AG09309 (cell line): ENCODE measurements around the gene HOXB5.

Experiments
- DNase-seq: peaks from one replicate; pipeline ENCODE4 v3.0.0-alpha.2; 2010; ENCODE audit warnings: low read depth
- H3K4me3 ChIP-seq: 2 replicates; pipeline ENCODE4 v1.5.1; 2011; ENCODE audit warnings: mild to moderate bottlenecking, low read depth, low read length, moderate library complexity; ENCODE audit not compliant: control insufficient read depth
- CTCF ChIP-seq: IDR thresholded peaks from 2 replicates; pipeline ENCODE4 v1.5.1; 2011; ENCODE audit warnings: mild to moderate bottlenecking, low read depth, low read length, inconsistent platforms; ENCODE audit not compliant: insufficient read depth, control insufficient read depth; ENCODE audit errors: missing control alignments

Gene HOXB5

DNA sequence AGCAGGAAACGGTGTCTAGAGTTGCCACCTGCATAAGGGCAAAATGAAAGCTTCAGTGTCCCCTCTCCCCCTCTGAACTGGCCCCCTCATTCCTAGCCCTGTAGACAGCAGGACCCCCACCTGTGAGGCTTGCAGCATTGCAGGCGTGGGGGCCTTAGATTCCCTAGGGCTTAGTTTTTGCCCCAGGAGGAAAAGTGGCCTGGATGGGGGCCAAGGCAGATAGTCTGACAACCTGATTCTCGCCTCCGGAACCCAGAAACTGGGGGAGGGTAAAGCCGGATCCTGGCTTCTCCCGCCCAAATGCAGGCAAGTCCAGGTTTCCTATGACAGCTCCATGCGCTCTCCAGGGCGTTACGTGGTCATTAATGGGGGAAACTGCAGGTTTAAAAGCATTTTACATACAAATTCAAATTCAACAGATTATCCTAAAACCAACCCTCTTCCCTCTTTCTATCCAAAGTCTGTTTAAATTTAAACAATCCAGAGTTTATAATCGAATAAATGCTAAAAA is 11.9 kb upstream of the HOXB5 start:
- no peak for TF ChIP-seq CTCF
- DNase-seq = no peak
- no peak overlapping the region for H3K4me3 ChIP-seq

- H3K4me3 ChIP-seq = no peak within 1 kb of the TSS
- no peak for DNase-seq
- TF ChIP-seq CTCF = no peak
Observed at GRCh38 chr17:48604770-48605329, 11.3 kb upstream of the HOXB5 start, which contains the start of gene HOXB6. HOXB6 (minus strand) TSS chr17:48604986; CDS start chr17:48598150, 6,836 bp downstream.

DNA sequence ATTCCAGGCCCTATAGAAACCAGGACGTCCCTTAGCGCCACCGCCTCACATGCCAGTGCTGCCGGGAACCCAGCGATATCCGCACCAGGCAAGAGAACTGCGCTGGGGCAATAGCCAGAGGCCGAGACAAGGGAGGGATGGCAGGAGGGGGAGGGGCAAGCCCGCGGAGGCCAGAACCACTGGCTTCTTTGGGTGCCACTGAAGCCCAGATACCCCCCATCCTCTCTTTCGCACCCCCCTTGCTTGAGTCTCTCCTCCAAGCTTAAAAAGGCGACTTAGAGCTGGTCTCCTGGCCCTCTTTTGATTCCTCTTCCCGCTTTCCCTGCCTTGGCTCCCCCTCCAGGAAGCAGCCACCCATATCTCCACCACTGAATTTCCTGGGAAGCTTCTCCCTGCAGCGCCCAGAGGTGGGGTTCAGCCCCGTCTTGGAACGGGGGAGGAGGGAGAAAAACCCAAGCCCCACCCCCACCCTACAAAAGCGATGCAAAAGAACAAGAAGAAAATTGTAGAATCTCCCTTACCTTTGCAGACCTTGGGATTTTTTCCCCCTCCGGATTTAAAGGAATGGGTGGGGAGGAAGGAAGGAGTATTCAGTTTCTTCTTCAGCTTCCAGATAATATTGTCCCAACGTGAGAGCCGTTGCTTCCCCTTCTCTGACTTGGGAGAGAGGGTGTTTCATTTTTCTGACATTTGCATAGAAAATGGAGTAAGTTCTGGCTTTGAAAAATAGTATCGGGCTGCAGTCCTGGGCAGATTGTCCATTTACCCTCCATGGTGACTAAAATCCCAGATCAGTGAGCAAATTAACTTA is 10.6 kb upstream of the HOXB5 start:
- no peak for TF ChIP-seq CTCF
- DNase-seq = no peak
- H3K4me3 ChIP-seq = no peak overlapping the region

- DNase-seq = no peak
- H3K4me3 ChIP-seq = no peak overlapping the region
- TF ChIP-seq CTCF = no peak
Observed at GRCh38 chr17:48601539-48602425, 8.2 kb upstream of the HOXB5 start.

DNA sequence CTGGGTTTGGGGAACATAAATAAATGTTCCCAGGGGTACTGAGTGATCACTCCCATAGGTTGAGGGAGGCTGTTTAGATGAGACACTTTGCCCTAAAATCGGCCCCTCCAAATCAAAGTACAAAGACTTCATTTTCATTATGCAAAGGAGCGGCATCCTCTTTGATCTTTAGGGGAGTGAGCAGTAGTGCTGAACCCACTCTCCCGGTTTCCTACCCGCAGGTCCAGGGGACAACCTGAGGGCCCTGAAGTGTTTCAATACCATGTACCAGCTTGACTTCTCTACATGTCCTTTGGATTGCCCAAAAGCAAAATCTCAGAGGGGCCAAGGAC is 7.6 kb upstream of the HOXB5 start:
- no peak for DNase-seq
- no peak overlapping the region for H3K4me3 ChIP-seq
- no peak for TF ChIP-seq CTCF
